HG02973 (cell line): ENCODE data around the gene DYSF.

ENCODE experiments used
- ATAC-seq: cut with Tn5 transposase; IDR thresholded peaks from one replicate; pipeline ENCODE4 v1.9.1; 2021; ENCODE audit warnings: moderate library complexity; ENCODE audit not compliant: unreplicated experiment

The DYSF gene

GRCh38 chr2:71526141-71526540 lies 72.8 kb downstream of the DYSF start:
- ATAC-seq: no peak

GRCh38 chr2:71526975-71527374 lies 73.6 kb downstream of the DYSF start:
- no peak for ATAC-seq

GRCh38 chr2:71528131-71528591 lies 74.8 kb downstream of the DYSF start:
- no peak for ATAC-seq

- no peak for ATAC-seq
These were observed 75.4 kb downstream of the DYSF start for GRCh38 chr2:71528749-71529148.

- ATAC-seq: no peak
These were observed 76.8 kb downstream of the DYSF start for GRCh38 chr2:71530211-71530610.

- no peak for ATAC-seq
These were observed 77.4 kb downstream of the DYSF start for GRCh38 chr2:71530641-71531332.

GRCh38 chr2:71531522-71532047 lies 78.2 kb downstream of the DYSF start:
- ATAC-seq: no peak

GRCh38 chr2:71532327-71532726 lies 79.0 kb downstream of the DYSF start:
- no peak for ATAC-seq

GRCh38 chr2:71534201-71534600 lies 80.8 kb downstream of the DYSF start:
- ATAC-seq: no peak

GRCh38 chr2:71534826-71535225 lies 81.5 kb downstream of the DYSF start:
- ATAC-seq: no peak

- no peak for ATAC-seq
These were observed 82.2 kb downstream of the DYSF start for GRCh38 chr2:71535526-71535925.

- no peak for ATAC-seq
These were observed 82.9 kb downstream of the DYSF start for GRCh38 chr2:71536226-71536671.

- ATAC-seq: no peak
These were observed 84.9 kb downstream of the DYSF start for GRCh38 chr2:71538241-71538640.

- ATAC-seq: no peak
These were observed 85.4 kb downstream of the DYSF start for GRCh38 chr2:71538656-71539265.

GRCh38 chr2:71540818-71541217 lies 87.5 kb downstream of the DYSF start:
- ATAC-seq: no peak

GRCh38 chr2:71544919-71545571 lies 91.7 kb downstream of the DYSF start:
- ATAC-seq: no peak

GRCh38 chr2:71545572-71546274 lies 92.4 kb downstream of the DYSF start:
- no peak for ATAC-seq

- ATAC-seq: no peak
These were observed 92.9 kb downstream of the DYSF start for GRCh38 chr2:71546275-71546638.

- ATAC-seq: no peak
These were observed 93.5 kb downstream of the DYSF start for GRCh38 chr2:71546777-71547281.

GRCh38 chr2:71547616-71548285 lies 94.4 kb downstream of the DYSF start:
- ATAC-seq: no peak
